Islet of Langerhans (tissue), 1 donor: Measurements from ENCODE around the gene DOCK6.
"Not testable (repeated sequence)": the region's sequence is repeated elsewhere in the genome, so short reads cannot be mapped to it uniquely, and the experiment has no call there.

Source experiments
- FAIRE-seq: peaks from one replicate; lab custom pipeline; 2011; peaks lifted over from hg19 to GRCh38; lab: Jason Lieb, UNC

Gene DOCK6

DNA sequence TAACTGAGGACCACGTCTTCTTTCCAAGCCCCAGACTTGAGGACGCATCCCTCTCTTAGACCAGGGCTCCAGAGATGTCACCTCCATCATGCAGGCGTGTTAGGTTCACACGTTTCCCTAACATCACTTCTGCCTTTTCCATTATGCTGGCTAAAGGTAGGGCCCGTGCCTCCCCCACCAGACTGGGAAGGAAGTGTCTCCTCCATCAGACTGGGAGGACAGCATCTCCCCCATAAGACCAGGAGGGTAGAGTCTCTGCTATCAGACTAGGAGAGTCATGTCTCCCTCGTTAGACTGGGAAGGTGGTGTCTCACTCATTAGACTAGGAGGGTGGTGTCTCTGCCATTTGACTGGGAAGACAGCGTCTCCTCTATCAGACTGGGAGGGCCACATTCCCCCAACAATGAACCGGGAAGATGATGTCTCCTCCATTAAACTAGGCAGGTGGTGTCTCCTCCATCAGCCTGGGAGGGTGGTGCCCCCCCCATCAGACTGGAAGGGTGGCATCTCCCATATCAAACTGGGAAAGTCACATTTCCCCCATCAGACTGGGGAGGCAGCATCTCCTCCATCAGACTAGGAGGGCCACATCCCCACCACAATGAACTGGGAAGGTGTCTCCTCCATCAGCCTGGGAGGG is 88.7 kb downstream of the DOCK6 start:
- FAIRE-seq, result no peak

DNA sequence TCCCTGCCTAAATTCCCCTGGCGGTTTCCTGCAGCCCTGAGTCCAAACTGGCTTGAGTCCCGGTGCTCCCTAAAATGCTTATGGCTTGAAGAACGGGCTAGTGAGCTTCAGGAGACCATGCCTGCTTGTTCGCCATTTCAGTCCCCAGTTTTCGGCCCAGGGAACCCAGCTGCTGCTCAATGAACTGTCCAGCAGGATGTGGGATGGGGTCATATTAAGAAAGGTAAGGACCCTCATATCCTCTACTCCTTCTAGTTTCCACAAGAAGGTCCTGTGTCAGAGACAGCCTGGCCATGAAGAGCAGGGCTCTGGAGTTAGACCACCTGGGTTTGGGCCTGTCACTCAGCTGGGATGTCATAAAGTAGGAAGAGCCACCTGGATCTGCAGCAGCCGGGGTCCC is 89.7 kb downstream of the DOCK6 start:
- FAIRE-seq, result no peak

DNA sequence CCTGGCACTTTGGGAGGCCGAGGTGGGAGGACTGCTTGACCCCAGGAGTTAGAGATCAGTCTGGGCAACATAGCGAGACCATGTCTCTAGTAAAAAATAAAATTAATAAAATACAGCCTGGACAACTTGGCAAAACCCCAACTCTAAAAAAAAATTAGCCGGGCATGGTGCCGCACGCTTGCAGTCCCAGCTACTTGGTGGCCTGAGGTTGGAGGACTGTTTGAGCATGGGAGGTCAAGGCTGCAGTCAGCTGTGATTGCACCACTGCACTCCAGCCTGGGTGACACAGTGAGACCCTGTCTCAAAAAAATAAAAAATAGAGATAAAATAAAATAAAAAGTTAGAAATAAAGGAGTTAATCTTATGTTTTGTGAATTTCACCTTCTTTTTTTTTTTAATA is 91.2 kb downstream of the DOCK6 start:
- FAIRE-seq, result no peak

DNA sequence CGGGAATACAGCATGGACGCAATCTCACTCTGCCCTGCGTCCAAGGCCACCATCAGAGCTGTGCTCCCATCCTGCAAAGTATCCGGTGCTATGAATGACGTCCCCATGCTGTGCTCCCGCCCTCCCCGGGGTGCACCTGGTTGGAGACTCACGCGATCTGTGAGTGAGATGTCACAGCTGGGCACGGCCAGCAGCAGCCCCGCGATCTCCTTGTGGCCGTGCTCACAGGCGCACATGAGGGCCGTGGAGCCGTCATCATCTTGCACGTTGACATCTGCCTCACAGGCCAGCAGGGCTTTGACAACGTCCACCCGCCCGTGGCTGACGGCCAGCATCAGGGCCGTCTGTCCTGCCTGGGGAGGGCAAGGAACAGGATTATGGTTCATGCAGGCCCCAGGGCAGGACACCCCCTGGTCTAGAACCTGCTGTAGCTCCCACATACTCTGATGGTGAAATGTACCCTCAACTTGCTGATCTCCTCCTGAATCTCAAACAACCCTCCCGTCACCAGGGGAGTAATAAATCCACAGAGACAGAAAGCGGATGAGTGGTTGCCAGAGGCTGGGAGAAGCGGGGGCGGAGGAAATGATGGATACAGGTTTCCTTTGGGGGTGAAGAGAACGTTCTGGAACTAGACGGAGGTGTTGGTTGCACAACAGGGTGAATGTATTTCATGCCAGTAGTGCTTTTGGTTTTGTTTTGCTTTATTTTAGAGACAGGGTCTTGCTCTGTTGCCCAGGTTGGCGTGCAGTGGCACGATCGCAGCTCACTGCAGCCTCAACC is 92.2 kb downstream of the DOCK6 start:
- FAIRE-seq, result no peak

DNA sequence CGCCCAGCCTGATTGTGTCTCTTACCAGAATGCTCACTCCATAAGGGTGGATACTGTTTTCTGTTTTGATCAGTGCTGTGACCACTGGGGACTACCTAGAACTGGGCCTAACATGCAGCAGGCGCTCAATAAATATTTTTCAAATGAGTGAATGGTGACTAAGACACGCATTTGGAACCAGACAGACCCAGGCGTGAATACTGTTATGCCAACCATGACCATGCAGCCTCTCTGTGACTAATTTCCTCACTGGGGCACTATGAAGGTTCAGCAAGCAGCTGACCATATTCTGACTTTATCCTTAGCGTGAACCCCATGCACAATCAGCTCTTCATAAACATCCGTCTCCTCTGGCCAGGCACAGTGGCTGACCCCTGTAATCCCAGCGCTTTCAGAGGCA is 93.8 kb downstream of the DOCK6 start:
- no peak for FAIRE-seq

DNA sequence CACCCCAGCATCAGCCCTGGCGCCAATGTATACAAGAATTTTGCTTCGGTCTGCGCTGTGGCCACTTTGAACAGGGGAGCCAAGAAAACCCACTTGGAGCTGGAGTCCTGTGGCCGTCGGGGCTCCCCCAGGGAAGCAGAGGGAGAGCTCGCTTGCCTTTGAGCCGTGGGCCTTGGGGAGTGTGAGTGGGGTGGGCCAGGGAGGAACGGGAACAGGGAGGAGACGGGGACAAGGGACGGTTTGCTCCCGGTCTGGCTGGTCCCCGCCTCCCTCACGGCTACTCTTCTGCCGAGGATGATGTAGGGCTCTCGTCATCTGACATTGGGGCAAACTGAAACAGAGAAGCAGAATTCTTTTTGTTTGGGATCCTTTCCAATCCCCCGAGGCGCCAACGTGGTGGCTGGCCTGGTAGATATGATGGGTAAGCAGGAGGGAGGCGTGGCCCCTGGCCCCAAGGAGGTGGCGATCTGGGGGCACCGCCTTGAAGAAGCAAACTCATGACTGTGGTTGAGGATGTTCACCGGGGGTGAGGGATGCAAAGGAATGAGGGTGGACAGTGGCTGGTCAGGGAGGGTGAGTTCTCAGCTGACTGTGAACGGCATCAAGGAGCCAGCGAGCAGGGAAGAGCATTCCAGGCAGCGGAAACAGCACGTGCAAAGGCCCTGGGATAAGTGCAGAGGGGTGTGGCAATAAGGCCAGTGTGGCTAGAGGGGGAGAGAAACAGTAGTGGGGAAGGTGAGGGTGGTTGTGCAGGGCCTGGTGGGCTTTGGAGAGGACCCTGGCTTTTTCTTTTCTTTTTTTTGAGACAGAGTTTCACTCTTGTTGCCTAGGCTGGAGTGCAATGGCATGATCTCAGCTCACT is 95.8 kb downstream of the DOCK6 start:
- FAIRE-seq, result no peak

DNA sequence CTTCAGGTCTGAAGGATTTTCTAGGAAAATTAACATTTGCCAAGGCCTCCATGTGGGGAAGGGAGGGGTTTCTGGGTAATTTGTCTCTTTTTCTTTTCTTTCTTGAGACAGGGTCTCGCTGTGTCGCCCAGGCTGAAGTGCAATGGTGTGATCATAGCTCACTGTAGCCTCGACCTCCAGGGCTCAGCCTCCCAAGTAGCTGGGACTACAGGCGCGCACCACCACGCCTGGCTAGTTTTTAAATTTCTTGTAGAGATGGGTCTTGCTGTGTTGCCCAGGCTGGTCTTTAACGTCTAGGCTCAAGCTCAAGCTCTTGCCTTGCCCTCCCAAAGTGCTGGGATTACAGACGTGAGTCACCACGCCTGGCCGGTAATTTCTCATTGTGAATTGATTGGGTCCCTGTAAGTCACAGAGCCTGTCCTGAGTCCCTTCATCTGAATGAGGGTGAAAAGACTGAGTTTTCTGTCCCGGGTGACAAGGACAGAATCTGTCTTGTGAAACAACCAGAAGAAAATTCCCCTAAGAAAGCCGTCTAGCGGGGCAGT is 96.8 kb downstream of the DOCK6 start:
- no peak for FAIRE-seq

DNA sequence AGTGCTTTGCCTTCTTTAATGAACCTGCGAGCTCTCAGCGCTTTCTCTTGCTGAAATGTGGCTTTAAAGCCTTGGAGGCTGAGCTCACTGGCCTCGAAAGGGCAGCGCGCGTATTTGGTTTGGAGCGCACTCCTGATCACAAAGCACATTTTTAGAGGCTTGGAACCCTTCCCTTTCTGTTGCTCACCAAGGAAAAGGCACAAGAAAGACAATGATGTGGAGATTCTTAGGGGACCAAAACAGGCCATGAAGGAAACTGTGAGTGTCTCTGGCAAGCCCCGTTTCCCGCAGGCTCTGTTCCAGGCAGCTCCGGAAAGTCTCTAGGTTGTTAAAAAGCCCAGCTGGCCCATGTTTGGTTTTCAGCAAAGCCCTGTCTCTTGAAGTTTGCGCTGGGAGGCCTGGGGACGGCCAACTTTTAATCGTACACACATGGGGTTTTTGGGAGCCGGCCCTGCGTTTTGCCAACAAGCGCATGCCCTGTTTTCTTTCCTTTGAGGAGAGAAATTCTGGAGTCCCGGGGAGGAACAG is 97.4 kb downstream of the DOCK6 start:
- no peak for FAIRE-seq

DNA sequence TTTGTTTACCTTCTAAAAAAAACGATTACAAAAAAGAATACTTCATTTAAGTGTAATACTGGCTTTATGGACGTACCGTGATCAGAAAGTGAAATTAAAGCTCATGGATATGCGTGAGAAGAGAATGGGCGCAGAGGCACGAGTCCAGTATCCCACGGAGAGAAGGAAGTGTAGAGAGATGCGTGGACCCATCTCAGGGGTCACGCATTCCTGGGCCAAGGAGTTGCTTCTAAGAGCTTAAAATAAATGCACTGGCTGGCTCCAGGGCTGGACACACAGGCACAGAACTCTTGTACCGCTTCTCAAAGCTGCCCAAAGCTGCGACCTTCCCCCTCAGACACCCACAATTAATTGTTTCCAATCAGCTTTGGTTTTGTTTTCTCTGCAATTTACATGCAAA is 98.0 kb downstream of the DOCK6 start:
- no peak for FAIRE-seq

DNA sequence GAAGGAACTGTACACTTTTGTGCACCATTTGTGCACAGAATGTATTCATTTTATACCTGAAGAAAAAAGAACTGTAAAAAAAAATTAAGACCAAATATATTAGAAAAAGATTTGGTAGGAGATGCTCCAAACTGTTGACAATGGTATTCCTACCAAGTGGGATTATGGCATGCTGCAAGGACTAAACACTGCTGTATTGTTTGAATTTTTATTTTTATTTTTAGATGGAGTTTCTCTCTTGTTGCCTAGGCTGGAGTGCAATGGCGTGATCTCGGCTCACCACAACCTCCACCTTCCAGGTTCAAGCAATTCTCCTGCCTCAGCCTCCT is 101.9 kb downstream of the DOCK6 start:
- not testable (repeated sequence) for FAIRE-seq

DNA sequence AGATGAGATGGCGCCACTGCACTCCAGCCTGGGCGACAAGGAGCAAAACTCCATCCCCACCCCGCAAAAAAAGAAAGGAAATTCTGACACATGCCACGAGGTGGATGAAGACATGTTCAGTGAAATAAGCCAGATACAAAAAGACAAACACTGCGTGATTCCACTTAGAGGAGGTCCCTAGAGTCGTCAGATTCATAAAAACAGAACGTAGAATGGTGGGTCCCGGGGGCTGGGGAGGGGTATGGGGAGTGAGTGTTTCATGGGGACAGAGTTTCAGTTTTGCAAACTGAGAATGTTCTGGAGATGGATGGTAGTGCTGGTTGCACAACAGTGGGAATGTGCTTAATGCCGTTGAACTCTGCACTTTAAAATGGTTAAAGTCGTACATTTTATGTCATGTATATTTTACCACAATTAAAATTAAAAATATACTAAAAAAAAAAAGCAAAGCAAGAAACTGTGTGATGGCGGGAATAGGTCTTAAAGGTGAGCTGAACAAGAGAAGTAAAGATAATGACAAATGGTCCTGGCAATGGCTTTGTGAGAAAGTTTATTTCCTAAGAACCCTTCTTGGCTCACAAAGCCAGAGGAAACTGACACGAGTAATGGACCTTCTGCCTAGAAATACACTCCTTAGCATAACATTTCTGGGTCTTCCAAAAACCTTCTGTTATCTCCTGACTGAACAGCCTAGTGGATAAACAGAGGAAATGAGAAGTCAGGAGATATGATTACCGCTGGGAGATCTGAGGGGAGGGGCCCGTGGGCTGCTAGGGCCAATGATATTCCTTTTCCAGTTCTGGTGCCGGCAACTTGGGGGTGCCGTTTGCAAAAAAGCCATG is 102.5 kb downstream of the DOCK6 start:
- no peak for FAIRE-seq

DNA sequence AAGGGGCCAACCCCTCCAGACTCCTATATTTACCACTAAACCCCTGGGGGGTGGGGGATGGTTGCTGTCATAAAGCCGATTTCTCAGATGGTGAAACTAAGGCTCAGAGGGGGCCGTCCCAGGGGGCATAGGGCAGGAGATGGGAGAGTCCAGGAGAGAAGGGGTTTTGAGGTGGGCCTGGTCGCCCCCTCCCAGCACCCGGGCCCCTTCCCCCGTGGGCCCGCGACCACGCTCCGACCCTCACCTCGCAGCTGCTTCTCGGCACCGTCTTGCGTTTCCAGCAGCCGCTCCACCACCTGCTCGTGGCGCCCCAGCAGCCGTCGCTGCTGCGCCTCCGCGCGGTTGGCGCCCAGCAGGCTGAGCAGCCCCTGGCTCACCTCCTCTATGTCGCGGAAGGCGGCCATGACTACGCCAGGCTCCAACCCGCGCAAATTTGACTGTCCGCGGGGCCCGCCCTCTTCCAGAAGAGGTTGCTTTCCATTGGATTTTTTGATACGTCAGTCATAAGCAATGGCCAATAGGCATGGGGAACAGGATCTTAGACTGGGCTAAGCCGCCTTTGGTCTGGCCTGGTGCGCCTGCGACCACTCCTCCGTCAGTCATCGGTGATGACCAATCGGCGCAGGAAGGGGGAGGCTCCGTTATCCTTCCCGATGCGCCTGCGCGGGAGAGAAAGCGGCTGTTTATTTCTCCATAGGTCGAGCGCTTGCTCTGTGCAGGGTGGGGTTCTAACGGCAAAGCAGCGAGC is 106.8 kb downstream of the DOCK6 start, which contains the start of gene SPC24:
Gene SPC24 (minus strand): TSS at position 410 of the 748 bp plus-strand sequence. CDS start 6 bp downstream, at position 404.
- FAIRE-seq, result peak; percentile 68

DNA sequence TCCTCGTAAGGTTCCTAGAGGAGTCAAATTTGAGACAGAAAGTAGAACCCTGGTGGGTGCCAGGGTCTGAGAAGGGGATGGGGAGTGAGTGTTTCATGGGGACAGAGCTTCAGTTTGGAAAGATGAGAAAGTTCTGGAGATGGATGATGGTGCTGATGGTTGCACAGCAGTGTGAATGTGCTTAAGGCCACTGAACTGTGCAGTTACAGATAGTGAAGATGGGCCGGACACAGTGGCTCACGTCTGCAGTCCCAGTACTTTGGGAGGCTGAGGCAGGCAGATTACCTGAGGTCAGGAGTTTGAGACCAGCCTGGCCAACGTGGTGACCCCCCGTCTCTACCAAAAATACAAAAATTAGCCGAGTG is 107.7 kb downstream of the DOCK6 start:
- no peak for FAIRE-seq

DNA sequence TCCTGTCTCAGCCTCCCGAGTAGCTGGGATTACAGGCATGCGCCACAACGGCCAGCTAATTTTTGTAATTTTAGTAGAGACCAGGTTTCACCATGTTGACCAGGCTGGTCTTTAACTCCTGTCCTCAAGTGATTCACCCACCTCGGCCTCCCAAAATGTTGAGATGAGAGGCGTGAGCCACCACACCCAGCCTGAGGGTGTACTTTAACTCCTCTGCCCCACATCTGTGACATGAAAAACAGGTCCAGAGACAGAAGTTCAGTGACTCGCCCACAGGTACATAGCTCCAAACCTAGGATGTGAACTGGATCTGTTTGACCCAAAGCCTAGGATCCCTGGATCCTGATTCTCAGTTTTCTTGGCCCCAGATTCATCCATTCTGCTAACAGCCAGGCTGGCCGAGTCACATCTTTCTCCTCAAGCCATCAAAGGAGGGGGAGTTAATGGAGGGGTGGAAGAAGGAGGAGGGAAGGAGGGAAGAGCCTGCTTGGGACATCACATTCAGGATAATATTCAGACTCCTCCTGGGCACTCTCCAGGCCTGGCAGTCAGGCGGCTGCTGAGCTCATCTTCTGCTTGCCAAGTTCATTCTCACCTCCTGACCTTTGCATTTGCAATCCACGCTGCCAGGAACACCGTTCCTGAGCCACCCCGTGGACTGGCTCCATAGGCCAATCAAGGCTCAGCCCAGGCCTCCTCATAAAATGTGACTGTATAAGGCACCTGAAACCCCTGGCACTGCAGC is 109.8 kb downstream of the DOCK6 start:
- no peak for FAIRE-seq

DNA sequence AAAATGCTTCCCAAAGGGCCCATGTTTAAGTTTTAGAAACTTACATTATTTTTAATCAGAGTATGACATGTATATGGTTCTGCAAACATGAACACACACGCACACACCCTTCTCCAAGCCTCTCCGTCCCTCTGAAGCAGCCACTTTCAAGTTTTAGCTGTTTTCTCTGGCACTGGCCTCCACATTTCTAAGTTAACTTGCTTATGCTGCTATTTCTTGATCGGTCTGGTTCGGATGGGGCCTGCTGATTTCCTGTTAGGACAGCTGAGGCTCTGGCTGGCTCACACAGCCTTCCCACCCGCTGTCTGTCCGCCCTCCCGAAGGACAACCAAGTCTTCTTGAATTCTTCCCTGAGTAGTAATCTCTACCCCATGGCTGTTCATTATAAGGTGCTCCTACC is 111.1 kb downstream of the DOCK6 start:
- FAIRE-seq, result no peak
